ENCODE results near the gene TMPRSS2. TPM values are rescaled to one million over a fixed set of nuclear protein-coding genes. Genes with fewer than 3 reads are reported as not detected.

Gene TMPRSS2
- total and polyA plus RNA-seq, 2 donors (not counting 3 experiments of a cell fraction or from before 2014, with no cell fraction given) = not detected

DNA sequence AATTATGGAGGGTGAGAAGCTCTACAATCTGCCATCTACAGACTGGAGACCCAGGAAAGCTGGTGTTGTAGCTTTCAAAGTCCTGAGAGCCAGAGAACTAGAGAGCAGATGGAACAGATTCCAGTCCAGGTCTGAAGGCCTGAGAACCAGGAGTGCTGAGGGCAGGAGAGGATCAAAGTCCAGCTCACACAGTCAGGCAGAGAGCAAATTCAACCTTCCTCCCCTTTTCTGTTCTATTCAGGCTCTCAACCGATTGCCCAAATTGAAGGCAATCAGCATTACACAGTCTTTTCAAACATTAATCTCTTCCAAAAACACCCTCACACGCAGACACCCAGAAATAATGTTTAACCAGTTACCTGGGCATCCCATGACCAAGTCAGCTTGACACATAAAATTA, 2.5 kb upstream of the TMPRSS2 start:
- H3K27me3 ChIP-seq (ENCODE audit: control insufficient read depth in 2 of 2, insufficient read depth in 2 of 2, low read length in 2 of 2) = peaks cover 23 to 33% of the 10 kb centered on the region in 2 experiments
- no peak overlapping the region for H3K4me2 ChIP-seq (ENCODE audit: insufficient read depth, low read length)
- H3K36me3 ChIP-seq (ENCODE audit: control insufficient read depth in 2 of 2, extremely low read depth in 1 of 2, insufficient read depth in 2 of 2, low read length in 2 of 2) = no peaks in the 10 kb centered on the region
- H3K9me1 ChIP-seq (replicated peaks; ENCODE audit: control insufficient read depth, extremely low read depth, insufficient read depth, low read length) = no peaks in the 10 kb centered on the region
- no peak overlapping the region for H3K9ac ChIP-seq (replicated peaks; ENCODE audit: extremely low read depth, insufficient read depth, low read length)
- ChIA-PET CTCF (no interaction called here), POLR2A (no interaction called here)
- no TSS peak for BruUV-seq (replicated peaks)
- FAIRE-seq = no peak
- DNase-seq (ENCODE audit: low read depth, low spot score) = no peak
- no peaks in the 10 kb centered on the region for H4K20me1 ChIP-seq (replicated peaks; ENCODE audit: control insufficient read depth, extremely low read depth, insufficient read depth, low read length)
- H3K4me3 ChIP-seq (replicated peaks in 1 of 3; ENCODE audit: insufficient read depth in 1 of 3, low read depth in 1 of 3, low read length in 3 of 3) = no peak overlapping the region
- no peaks in the 10 kb centered on the region for H3K4me1 ChIP-seq (ENCODE audit: control insufficient read depth, extremely low read depth, insufficient read depth, low read length)
- intact Hi-C loops (cut with micrococcal nuclease) = no loop called here
- H3K9me3 ChIP-seq (replicated peaks; ENCODE audit: control insufficient read depth, insufficient read depth, low read length) = no peaks in the 10 kb centered on the region
- no peak overlapping the region for H3K27ac ChIP-seq (ENCODE audit: insufficient read depth, low read depth, low read length)
- H2AFZ ChIP-seq (ENCODE audit: low read depth, low read length) = no peak overlapping the region
- dilution Hi-C loops (cut with MboI; ENCODE audit: extremely low pct_ligation_motif_present, low sequenced_read_pairs) = no loop called here
- H3K79me2 ChIP-seq (ENCODE audit: control insufficient read depth, insufficient read depth, low read length) = no peaks in the 10 kb centered on the region
- TF ChIP-seq, protein P1, sequence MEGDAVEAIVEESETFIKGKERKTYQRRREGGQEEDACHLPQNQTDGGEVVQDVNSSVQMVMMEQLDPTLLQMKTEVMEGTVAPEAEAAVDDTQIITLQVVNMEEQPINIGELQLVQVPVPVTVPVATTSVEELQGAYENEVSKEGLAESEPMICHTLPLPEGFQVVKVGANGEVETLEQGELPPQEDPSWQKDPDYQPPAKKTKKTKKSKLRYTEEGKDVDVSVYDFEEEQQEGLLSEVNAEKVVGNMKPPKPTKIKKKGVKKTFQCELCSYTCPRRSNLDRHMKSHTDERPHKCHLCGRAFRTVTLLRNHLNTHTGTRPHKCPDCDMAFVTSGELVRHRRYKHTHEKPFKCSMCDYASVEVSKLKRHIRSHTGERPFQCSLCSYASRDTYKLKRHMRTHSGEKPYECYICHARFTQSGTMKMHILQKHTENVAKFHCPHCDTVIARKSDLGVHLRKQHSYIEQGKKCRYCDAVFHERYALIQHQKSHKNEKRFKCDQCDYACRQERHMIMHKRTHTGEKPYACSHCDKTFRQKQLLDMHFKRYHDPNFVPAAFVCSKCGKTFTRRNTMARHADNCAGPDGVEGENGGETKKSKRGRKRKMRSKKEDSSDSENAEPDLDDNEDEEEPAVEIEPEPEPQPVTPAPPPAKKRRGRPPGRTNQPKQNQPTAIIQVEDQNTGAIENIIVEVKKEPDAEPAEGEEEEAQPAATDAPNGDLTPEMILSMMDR (IDR thresholded peaks at IDR 0.05; ENCODE audit: extremely low read depth in 1 of 2, insufficient read depth in 1 of 2, low read depth in 1 of 2, low read length in 2 of 2) = no peak
- TF ChIP-seq POLR2AphosphoS5 (IDR thresholded peaks at IDR 0.05; ENCODE audit: insufficient read depth, low read depth, low read length) (no peak), FOS (IDR thresholded peaks at IDR 0.05; ENCODE audit: borderline replicate concordance, insufficient read depth, low read length) (no peak), JUN (IDR thresholded peaks at IDR 0.05; ENCODE audit: borderline replicate concordance, insufficient read depth, insufficient read length, low read depth) (no peak), EZH2 (IDR thresholded peaks at IDR 0.05; ENCODE audit: borderline replicate concordance, low read depth, low read length, severe bottlenecking) (no peak)
- TF ChIP-seq, protein P2, sequence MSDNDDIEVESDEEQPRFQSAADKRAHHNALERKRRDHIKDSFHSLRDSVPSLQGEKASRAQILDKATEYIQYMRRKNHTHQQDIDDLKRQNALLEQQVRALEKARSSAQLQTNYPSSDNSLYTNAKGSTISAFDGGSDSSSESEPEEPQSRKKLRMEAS (IDR thresholded peaks at IDR 0.05; ENCODE audit: insufficient read depth, insufficient read length) = no peak

Data from endothelial cell of umbilical vein (primary cell).